AG08395 (cell line): ENCODE measurements around the gene RIT1.
A peak's percentile ranks its signal among the peaks of the same experiment; 100 is the strongest.

Experiments used
- DNase-seq: peaks from one replicate; pipeline ENCODE4 v3.0.0; 2012; ENCODE audit warnings: mixed read lengths, low spot score

RIT1 gene

GRCh38 chr1:155892796-155893195 is 18.4 kb downstream of the RIT1 start:
- peak; percentile 53 for DNase-seq

GRCh38 chr1:155890251-155890650 is 20.9 kb downstream of the RIT1 start:
- no peak for DNase-seq

- no peak for DNase-seq
Observed at GRCh38 chr1:155889566-155889965, 21.6 kb downstream of the RIT1 start.

DNA sequence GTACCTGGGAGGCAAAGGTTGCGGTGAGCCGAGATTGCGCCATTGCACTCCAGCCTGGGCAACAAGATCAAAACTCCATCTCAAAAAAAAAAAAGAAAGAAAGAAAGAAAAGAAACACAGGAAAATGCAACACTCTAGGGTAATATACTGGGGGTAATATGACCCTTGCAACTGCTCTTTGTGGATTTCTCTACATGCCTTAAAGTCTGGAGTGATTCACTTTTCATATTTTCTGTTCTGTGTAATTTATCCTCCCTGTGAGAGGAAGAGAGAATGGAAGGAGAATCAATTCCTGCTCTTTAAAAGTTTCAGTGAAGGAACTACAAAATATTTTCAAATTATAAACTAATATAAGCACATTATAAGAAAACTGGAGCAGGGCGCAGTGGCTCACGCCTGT is 22.7 kb downstream of the RIT1 start:
- DNase-seq: no peak

GRCh38 chr1:155884982-155885381 is 26.2 kb downstream of the RIT1 start:
- DNase-seq: no peak

- DNase-seq: no peak
Observed at GRCh38 chr1:155884031-155884960, 26.9 kb downstream of the RIT1 start.

- no peak for DNase-seq
Observed at GRCh38 chr1:155882766-155883165, 28.4 kb downstream of the RIT1 start.

DNA sequence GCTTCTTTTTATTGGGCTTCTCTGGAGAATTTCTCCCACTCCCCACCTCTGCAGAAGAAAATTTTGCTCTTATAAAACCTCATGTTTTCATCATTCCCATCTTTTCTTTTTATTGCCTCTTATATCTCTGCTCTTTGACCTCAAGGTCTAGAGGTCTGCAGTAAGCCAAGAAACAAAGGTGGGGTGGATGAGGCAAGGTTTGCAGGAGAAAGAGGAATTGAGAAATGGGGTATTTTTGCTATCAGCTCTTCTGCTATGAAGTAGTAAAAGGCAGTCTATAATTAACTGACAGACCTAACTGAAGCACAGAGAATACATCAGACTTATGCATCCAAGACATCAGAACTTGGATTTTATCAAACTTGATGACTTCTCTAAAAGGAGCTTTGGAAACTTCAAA is 28.9 kb downstream of the RIT1 start:
- no peak for DNase-seq

DNA sequence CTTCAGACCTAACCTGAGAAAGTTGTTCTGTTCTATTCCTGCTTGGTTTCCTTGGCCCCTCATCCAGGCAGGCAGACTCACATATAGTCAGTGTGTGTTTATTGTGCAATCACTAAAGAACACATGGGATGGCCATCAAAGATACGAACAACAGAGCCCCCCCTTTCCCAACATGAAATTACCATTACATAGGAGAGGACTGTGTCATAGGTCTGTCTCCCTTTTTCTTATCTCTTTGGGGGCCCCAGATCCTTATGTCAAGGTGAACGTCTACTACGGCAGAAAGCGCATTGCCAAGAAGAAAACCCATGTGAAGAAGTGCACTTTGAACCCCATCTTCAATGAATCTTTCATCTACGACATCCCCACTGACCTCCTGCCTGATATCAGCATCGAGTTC is 30.2 kb downstream of the RIT1 start:
- DNase-seq: no peak

GRCh38 chr1:155880251-155880650 is 30.9 kb downstream of the RIT1 start:
- DNase-seq: no peak

DNA sequence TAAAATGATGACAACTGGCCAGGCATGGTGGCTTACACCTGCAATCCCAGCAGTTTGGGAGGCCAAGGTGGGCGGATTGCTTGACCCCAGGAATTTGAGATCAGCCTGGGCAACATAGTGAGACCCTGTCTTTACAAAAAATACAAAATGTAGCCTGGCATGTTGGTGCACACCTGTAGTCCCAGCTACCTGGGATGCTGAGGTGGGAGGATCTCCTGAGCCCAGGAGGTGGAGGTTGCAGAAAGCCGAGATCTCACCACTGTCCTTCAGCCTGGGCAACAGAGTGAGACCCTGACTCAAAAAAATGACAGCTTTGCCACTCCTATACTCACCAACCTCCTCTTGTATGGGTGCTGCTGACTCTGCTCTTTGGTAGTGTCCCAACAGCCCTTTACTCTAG is 33.2 kb downstream of the RIT1 start:
- no peak for DNase-seq

GRCh38 chr1:155873860-155874259 is 37.3 kb downstream of the RIT1 start:
- no peak for DNase-seq

DNA sequence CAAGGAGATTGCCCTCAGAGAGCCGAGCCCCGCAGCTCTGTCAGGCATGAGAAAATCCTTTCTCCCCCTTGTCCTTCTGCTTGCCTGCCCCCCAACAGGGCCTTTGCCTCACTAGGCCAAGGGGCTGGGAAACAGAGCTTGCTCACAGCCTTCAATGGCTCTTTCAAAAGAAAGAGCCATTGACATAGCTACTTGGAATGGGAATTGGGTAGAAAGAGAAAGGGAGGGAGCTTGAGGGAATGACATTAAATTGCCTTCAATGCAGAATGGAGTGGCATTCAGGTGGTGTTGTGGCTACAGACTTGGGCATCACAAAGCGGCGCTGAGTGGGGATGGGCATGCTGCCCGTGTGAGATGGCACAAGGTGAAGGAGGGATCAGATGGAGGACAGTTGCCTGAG is 38.6 kb downstream of the RIT1 start:
- DNase-seq: no peak

DNA sequence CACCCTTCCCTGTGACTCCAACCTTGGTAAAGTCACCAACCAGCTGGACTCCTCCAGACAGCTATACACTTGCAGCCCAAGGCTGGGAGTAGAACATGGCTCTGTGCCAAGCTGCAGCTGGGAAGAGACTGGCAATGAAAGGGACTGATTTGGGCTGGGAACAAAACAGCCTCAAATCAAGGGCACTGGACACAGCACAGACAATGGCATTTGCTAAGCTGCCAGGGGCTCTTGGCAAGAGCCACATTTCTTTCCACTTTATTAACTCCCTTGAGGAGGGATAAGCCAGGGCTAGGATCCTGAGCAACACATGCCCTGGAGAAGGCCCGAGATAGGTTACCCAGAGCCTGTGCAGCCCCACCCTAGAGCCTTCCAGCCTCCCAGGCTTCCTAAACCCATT is 39.8 kb downstream of the RIT1 start:
- DNase-seq: no peak

DNA sequence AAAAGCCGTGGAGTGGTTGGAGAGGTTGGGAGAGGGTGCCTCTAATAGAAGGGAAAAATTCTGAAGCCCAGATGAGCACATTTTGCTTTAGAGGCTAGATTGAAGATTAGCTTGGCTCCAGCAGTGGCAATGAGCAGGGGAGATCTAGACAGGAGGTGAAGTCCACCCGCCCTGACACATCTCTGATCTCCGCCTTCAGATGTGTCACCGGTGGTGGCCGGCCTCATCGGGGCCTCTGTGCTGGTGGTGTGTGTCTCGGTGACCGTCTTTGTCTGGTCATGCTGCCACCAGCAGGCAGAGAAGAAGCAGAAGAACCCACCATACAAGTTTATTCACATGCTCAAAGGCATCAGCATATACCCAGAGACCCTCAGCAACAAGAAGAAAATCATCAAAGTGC is 43.4 kb downstream of the RIT1 start:
- DNase-seq: no peak

GRCh38 chr1:155864393-155864792 is 46.8 kb downstream of the RIT1 start:
- peak; percentile 25 for DNase-seq

- DNase-seq: no peak
Observed at GRCh38 chr1:155861896-155862295, 49.3 kb downstream of the RIT1 start.

- DNase-seq: no peak
Observed at GRCh38 chr1:155860970-155861510, 50.1 kb downstream of the RIT1 start.

GRCh38 chr1:155859881-155860871 is 51.0 kb downstream of the RIT1 start:
- peak; percentile 77 for DNase-seq

GRCh38 chr1:155859234-155859829 is 51.8 kb downstream of the RIT1 start, which contains the start of gene SYT11:
SYT11 (plus strand) TSS chr1:155859567; CDS start chr1:155859762, 195 bp downstream.
- peak; percentile 98 for DNase-seq

- peak; percentile 8 for DNase-seq
Observed at GRCh38 chr1:155858800-155859233, 52.3 kb downstream of the RIT1 start.
